H1 (cell line): ENCODE data around the gene HLF. TPM values are rescaled to one million over a fixed set of nuclear protein-coding genes. Genes with fewer than 3 reads are reported as not detected.

Experiments
- CTCF ChIA-PET: fragments of 300-600 bp; sonication (Branson Sonifier 250); formaldehyde crosslinking; loops from one replicate; lab custom pipeline; 2021; ENCODE audit not compliant: partially characterized antibody; lab: Charles Lee
- POLR2A ChIA-PET: fragments of 300-600 bp; sonication (Branson Sonifier 250); formaldehyde crosslinking; loops from one replicate; lab custom pipeline; 2021; ENCODE audit warnings: inconsistent platforms; ENCODE audit not compliant: partially characterized antibody; lab: Charles Lee
- DNase-seq, 2 experiments: peaks; one replicate each; pipeline versions ENCODE4 v3.0.0 to v3.0.0-alpha.2; 2010 to 2022; ENCODE audit warnings: low spot score in 2 of 2, low read depth in 1 of 2, mixed read lengths in 1 of 2
- FAIRE-seq: peaks from 2 replicates; lab custom pipeline; 2011; peaks lifted over from hg19 to GRCh38; lab: Jason Lieb, UNC
- H2AFZ ChIP-seq: 2 replicates; pipeline ENCODE4 v1.8.1; 2012; ENCODE audit warnings: low read length, inconsistent platforms
- H2AK5ac ChIP-seq: 2 replicates; pipeline ENCODE4 v1.6.1; 2013; ENCODE audit warnings: low read depth, low read length
- H2BK120ac ChIP-seq: replicated peaks from 2 replicates; pipeline ENCODE3; 2013; ENCODE audit warnings: low read depth, low read length, inconsistent platforms
- H2BK12ac ChIP-seq: 2 replicates; pipeline ENCODE4 v1.6.1; 2013; ENCODE audit warnings: low read depth, low read length
- H2BK15ac ChIP-seq: 2 replicates; pipeline ENCODE4 v1.6.1; 2013; ENCODE audit warnings: low read length
- H2BK20ac ChIP-seq: 2 replicates; pipeline ENCODE4 v1.6.1; 2013; ENCODE audit warnings: low read length
- H2BK5ac ChIP-seq: 2 replicates; pipeline ENCODE4 v1.6.1; 2013; ENCODE audit warnings: low read depth, low read length
- H3K14ac ChIP-seq: 2 replicates; pipeline ENCODE4 v1.6.1; 2013; ENCODE audit warnings: inconsistent platforms; ENCODE audit not compliant: insufficient read length
- H3K18ac ChIP-seq: 2 replicates; pipeline ENCODE4 v1.6.1; 2013; ENCODE audit warnings: low read length; ENCODE audit errors: extremely low read depth
- H3K23ac ChIP-seq: 2 replicates; pipeline ENCODE4 v1.6.1; 2013; ENCODE audit warnings: inconsistent platforms; ENCODE audit not compliant: insufficient read length
- H3K23me2 ChIP-seq: 2 replicates; pipeline ENCODE4 v1.6.1; 2013; ENCODE audit warnings: low read depth, low read length
- H3K27ac ChIP-seq: 2 replicates; pipeline ENCODE4 v1.6.1; 2011; ENCODE audit warnings: low read depth, low read length, inconsistent platforms
- H3K27me3 ChIP-seq, 4 experiments: replicated peaks in 1 of 4; 1 replicate in 1 of 4; 2 replicates in 3 of 4; pipeline versions ENCODE4 v1.6.1 to v1.8.1; 2011 to 2013; ENCODE audit warnings: low read length in 3 of 4, mild to moderate bottlenecking in 3 of 4, inconsistent platforms in 2 of 4, mixed read lengths in 2 of 4, moderate library complexity in 1 of 4; ENCODE audit not compliant: control insufficient read depth in 3 of 4, insufficient read depth in 3 of 4; ENCODE audit errors: extremely low read depth in 1 of 4
- H3K36me3 ChIP-seq, 4 experiments: 2 replicates each; pipeline versions ENCODE4 v1.6.1 to v1.8.1; 2011 to 2013; ENCODE audit warnings: mild to moderate bottlenecking in 4 of 4, low read length in 3 of 4, moderate library complexity in 2 of 4, control low read depth in 1 of 4, inconsistent platforms in 1 of 4; ENCODE audit not compliant: insufficient read depth in 4 of 4, control insufficient read depth in 2 of 4
- H3K4ac ChIP-seq: replicated peaks from 2 replicates; pipeline ENCODE3; 2013; ENCODE audit warnings: low read length, low read depth, mixed read lengths, inconsistent platforms; ENCODE audit not compliant: insufficient read length
- H3K4me1 ChIP-seq, 4 experiments: replicated peaks in 1 of 4; 1 replicate in 1 of 4; 2 replicates in 3 of 4; pipeline versions ENCODE4 v1.6.1 to v1.8.1; 2011 to 2013; ENCODE audit warnings: low read length in 3 of 4, inconsistent platforms in 2 of 4, mixed read lengths in 1 of 4; ENCODE audit not compliant: insufficient read depth in 4 of 4, control insufficient read depth in 3 of 4
- H3K4me2 ChIP-seq, 2 experiments: 2 replicates each; pipeline versions ENCODE4 v1.6.1 to v1.8.1; 2011 to 2013; ENCODE audit warnings: low read depth in 2 of 2, low read length in 2 of 2, control low read depth in 1 of 2, inconsistent platforms in 1 of 2, mild to moderate bottlenecking in 1 of 2; ENCODE audit not compliant: insufficient read depth in 1 of 2
- H3K4me3 ChIP-seq, 4 experiments: fragments of 200-600, 300-600 bp in 1 of 4; sonication (generic), shearing (Covaris generic), sonication (Bioruptor Twin) in 1 of 4; 2 replicates each; pipeline versions ENCODE4 v1.5.1 to v1.8.1; 2011 to 2016; ENCODE audit warnings: low read length in 4 of 4, low read depth in 3 of 4, control low read depth in 2 of 4, inconsistent platforms in 2 of 4, mild to moderate bottlenecking in 2 of 4, mixed read lengths in 1 of 4, moderate library complexity in 1 of 4; ENCODE audit not compliant: insufficient read depth in 2 of 4; ENCODE audit errors: extremely low read depth in 1 of 4
- H3K56ac ChIP-seq: replicated peaks from 2 replicates; pipeline ENCODE3; 2013; ENCODE audit warnings: low read depth, mild to moderate bottlenecking, mixed read lengths, low read length, inconsistent platforms; ENCODE audit not compliant: insufficient read length
- H3K79me1 ChIP-seq: 2 replicates; pipeline ENCODE4 v1.6.1; 2013; ENCODE audit warnings: low read depth, low read length, control low read depth
- H3K79me2 ChIP-seq, 2 experiments: 2 replicates each; pipeline versions ENCODE4 v1.6.1 to v1.8.1; 2012 to 2013; ENCODE audit warnings: low read length in 2 of 2, mild to moderate bottlenecking in 2 of 2, inconsistent platforms in 1 of 2; ENCODE audit not compliant: insufficient read depth in 2 of 2, control insufficient read depth in 1 of 2
- H3K9ac ChIP-seq, 4 experiments: replicated peaks in 1 of 4; 1 replicate in 1 of 4; 2 replicates in 3 of 4; pipeline versions ENCODE4 v1.6.1 to v1.8.1; 2011 to 2013; ENCODE audit warnings: low read depth in 3 of 4, low read length in 3 of 4, control low read depth in 2 of 4, mild to moderate bottlenecking in 2 of 4, moderate library complexity in 2 of 4, inconsistent platforms in 1 of 4; ENCODE audit errors: extremely low read depth in 1 of 4
- H3K9me3 ChIP-seq, 2 experiments: 2 replicates each; pipeline versions ENCODE4 v1.6.1 to v1.8.1; 2012 to 2013; ENCODE audit warnings: mild to moderate bottlenecking in 2 of 2, moderate library complexity in 2 of 2, control low read depth in 1 of 2, inconsistent platforms in 1 of 2, low read depth in 1 of 2, low read length in 1 of 2, mixed read lengths in 1 of 2; ENCODE audit not compliant: insufficient read depth in 2 of 2
- H4K20me1 ChIP-seq, 2 experiments: replicated peaks in 1 of 2; 2 replicates each; pipeline versions ENCODE3 to v1.8.1; 2011 to 2013; ENCODE audit warnings: inconsistent platforms in 2 of 2, low read length in 2 of 2, mild to moderate bottlenecking in 1 of 2; ENCODE audit not compliant: insufficient read depth in 2 of 2, control insufficient read depth in 1 of 2
- H4K5ac ChIP-seq: 2 replicates; pipeline ENCODE4 v1.6.1; 2013; ENCODE audit warnings: low read length, low read depth, mixed read lengths, inconsistent platforms; ENCODE audit not compliant: insufficient read length
- H4K8ac ChIP-seq: 2 replicates; pipeline ENCODE4 v1.8.0; 2013; ENCODE audit warnings: mild to moderate bottlenecking, moderate library complexity, low read length, inconsistent platforms; ENCODE audit not compliant: insufficient read depth; ENCODE audit errors: extremely low read depth
- H4K91ac ChIP-seq: replicated peaks from 2 replicates; pipeline ENCODE3; 2013; ENCODE audit warnings: low read length, mixed read lengths, inconsistent platforms; ENCODE audit not compliant: insufficient read length
- FOSL1 ChIP-seq: IDR thresholded peaks from 2 replicates; pipeline ENCODE4 v1.6.1; 2011; ENCODE audit warnings: mild to moderate bottlenecking, low read depth, low read length, moderate library complexity; ENCODE audit not compliant: insufficient read depth
- NANOG ChIP-seq: IDR thresholded peaks from 2 replicates; pipeline ENCODE4 v1.6.1; 2011; ENCODE audit warnings: low read length, low read depth, mild to moderate bottlenecking, inconsistent platforms; ENCODE audit not compliant: insufficient read depth, poor library complexity, severe bottlenecking
- WGBS, 2 experiments: shearing (Covaris generic) in 1 of 2; methylation state at CpG; one replicate each; pipeline versions ENCODE4 v1.1.6 to v1.1.7; 2013 to 2015; ENCODE audit warnings: low lambda C conversion rate in 2 of 2, mixed read lengths in 2 of 2, inconsistent platforms in 1 of 2, low coverage in 1 of 2, missing lambda C conversion rate in 1 of 2; ENCODE audit not compliant: insufficient replicate concordance in 2 of 2, insufficient coverage in 1 of 2, insufficient read length in 1 of 2; ENCODE audit errors: extremely low coverage in 1 of 2, missing lambda C conversion rate in 1 of 2; 5-methylcytosine and 5-hydroxymethylcytosine counted together
- polyA plus RNA-seq, 7 experiments: library from polyadenylated mRNA; depleted of rRNA in 3 of 7; stranded (reverse) in 5 of 7; unstranded in 2 of 7; fragments of >200 nt in 5 of 7; fragments of 200-250 nt in 2 of 7; gene quantifications; 1 replicate in 5 of 7; 2 replicates in 1 of 7; 4 replicates in 1 of 7; pipeline versions ENCODE4 v1.2.1 to v1.2.3, GENCODE V29; 2011 to 2013; ENCODE audit warnings: missing spikeins in 2 of 7, mixed read lengths in 2 of 7
- total RNA-seq: library from RNA; stranded (reverse); fragmentation: NEBNext Ultra II Directional; extraction: Animal tissue kit (Norgen Biotek cat#: 25700); gene quantifications from 2 replicates; pipeline ENCODE4 v1.2.1, GENCODE V29; 2021

Gene HLF
- total and polyA plus RNA-seq, 2 of the 8 experiments (the other 6 are each of a cell fraction or from before 2014, with no cell fraction given): 0.39 to 0.60 TPM

GRCh38 chr17:55279203-55279602, 14.4 kb downstream of the HLF start:
- Histone ChIP-seq H3K56ac (no peak overlapping the region), H4K5ac (no peak overlapping the region), H2BK15ac (no peak overlapping the region), H3K9ac (no peak overlapping the region), H3K4ac (no peak overlapping the region), H3K4me1 (0 out of 7 replicates have a peak, but pooled peaks cover 0 to 1% (median 0%) of the 10 kb centered on the region in 4 experiments), H3K27me3 (no peaks in the 10 kb centered on the region), H2BK12ac (no peak overlapping the region), H4K20me1 (no peaks in the 10 kb centered on the region), H3K79me1 (no peaks in the 10 kb centered on the region), H2BK20ac (no peak overlapping the region), H3K4me2 (no peak overlapping the region), H3K4me3 (no peak overlapping the region), H4K91ac (no peak overlapping the region), H3K18ac (no peak overlapping the region), H2BK120ac (no peak overlapping the region), H2AFZ (no peak overlapping the region), H3K36me3 (no peaks in the 10 kb centered on the region), H3K27ac (no peak overlapping the region), H3K14ac (no peak overlapping the region), H3K9me3 (no peaks in the 10 kb centered on the region), H3K23me2 (no peaks in the 10 kb centered on the region), H3K23ac (no peak overlapping the region), H2AK5ac (no peak overlapping the region), H2BK5ac (no peak overlapping the region), H4K8ac (no peak overlapping the region), H3K79me2 (no peaks in the 10 kb centered on the region)
- no peak for FAIRE-seq
- WGBS, 2 experiments: 95% methylated on average over 1 of the region's 1 CpG; no CpG with 5 or more reads in 1 of the 2 experiments
- ChIA-PET POLR2A (no interaction called here), CTCF (no interaction called here)
- DNase-seq: no peak
- TF ChIP-seq FOSL1: no peak
- no peak for TF ChIP-seq NANOG
